A172 (cell line): Measurements from ENCODE around the gene ALOX15B. TPM values are rescaled to one million over a fixed set of nuclear protein-coding genes. Genes with fewer than 3 reads are reported as not detected.
"Not testable (repeated sequence)": the region's sequence is repeated elsewhere in the genome, so short reads cannot be mapped to it uniquely, and the experiment has no call there.

ENCODE experiments used
- DNase-seq: peaks from one replicate; pipeline ENCODE4 v3.0.0-alpha.2; 2015; ENCODE audit warnings: low spot score
- total RNA-seq: library from RNA; depleted of rRNA; stranded (reverse); fragments of >200 nt; shearing (Covaris generic); gene quantifications from 2 replicates; pipeline ENCODE4 v1.2.3, GENCODE V29; 2014

Gene ALOX15B
- total RNA-seq, 1 experiment from 2014 or later = not detected

DNA sequence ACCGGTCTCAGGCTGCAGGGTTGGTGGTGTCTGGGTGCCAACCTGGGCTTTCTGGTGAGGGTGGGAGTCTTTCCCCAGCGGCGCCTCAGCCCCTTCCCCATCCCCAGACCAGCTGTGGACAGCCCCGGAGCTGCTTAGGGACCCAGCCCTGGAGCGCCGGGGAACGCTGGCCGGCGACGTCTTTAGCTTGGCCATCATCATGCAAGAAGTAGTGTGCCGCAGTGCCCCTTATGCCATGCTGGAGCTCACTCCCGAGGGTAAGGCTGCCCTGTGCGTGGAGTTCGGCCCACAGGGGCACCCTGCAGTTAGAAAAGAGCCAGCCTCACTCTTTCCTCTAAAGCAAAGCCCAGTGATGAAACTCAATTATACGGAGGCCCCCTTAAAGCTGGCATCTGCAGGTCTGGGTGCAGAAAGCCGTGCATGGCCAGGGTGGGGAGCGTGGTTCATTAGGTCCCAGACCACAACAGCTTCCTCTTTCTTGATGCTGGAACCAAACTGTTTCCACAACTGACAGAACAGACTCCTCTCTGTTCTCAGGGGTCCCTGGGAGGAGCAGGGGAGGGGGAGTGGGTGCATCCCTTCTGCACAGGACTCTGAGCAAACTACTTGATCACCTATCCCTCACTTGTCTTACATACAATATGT lies 25.7 kb upstream of the ALOX15B start:
- DNase-seq = no peak

DNA sequence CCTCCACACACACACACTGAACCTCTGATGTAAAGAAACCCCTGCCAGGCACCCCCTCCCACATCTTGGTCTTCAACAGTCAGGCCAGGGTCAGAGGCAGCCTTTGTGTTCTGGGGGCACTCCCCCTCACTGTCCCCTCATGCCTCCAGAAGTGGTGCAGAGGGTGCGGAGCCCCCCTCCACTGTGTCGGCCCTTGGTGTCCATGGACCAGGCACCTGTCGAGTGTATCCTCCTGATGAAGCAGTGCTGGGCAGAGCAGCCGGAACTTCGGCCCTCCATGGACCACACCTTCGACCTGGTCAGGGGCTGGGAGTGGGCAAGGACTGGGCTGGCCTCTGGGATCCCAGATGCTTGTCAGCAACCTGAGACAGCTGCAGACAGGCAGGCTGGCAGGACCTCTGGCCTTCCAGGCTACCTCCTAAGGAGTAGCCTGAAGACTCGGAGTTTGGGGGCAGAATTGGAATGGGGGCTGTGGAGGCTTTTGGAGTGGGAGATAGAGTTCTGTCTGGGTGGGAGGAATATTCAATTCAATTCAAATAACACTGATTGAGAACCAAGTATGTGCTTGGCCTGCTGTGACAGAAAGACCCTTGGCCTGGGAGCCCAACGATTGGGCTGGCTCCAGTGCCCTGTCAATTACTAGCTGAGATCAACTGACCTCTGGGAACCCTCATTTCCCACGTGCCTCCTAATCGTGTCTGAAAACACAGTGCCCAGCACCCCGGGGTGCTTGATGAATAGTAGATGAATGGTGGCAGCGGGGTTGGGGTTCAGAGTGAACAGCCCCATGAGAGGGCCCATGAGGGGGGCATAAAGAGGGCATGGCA lies 24.9 kb upstream of the ALOX15B start:
- no peak for DNase-seq

DNA sequence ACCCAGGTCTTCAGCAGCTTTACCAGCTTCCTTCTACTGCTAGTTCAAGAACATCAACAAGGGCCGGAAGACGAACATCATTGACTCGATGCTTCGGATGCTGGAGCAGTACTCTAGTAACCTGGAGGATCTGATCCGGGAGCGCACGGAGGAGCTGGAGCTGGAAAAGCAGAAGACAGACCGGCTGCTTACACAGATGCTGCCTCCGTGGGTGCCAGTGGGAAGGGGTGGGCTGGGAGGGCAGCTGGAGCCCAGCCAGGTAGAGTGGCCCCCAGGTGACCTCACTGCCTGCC lies 24.4 kb upstream of the ALOX15B start:
- no peak for DNase-seq

DNA sequence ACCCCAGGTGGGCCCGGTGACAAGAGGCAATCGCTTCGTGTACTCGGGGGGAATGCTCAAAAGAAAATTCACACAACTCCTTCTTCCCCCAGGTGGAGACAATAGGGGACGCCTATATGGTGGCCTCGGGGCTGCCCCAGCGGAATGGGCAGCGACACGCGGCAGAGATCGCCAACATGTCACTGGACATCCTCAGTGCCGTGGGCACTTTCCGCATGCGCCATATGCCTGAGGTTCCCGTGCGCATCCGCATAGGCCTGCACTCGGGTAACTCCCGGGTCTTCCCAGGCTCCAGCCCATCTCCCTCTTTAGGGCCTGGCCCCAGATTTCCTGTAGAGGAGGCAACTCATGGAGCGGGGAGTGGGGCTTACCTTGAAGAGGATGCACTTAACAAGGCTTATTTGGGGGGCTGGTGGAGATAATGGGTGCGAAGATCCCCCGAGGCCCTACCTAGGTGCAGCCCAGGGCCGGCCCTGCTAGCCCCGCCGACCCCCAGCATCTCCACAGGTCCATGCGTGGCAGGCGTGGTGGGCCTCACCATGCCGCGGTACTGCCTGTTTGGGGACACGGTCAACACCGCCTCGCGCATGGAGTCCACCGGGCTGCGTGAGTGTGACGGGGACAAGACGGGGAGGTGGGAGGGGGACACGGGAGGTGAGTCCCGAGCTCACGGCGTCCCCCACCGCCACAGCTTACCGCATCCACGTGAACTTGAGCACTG lies 23.5 kb upstream of the ALOX15B start:
- DNase-seq = no peak

DNA sequence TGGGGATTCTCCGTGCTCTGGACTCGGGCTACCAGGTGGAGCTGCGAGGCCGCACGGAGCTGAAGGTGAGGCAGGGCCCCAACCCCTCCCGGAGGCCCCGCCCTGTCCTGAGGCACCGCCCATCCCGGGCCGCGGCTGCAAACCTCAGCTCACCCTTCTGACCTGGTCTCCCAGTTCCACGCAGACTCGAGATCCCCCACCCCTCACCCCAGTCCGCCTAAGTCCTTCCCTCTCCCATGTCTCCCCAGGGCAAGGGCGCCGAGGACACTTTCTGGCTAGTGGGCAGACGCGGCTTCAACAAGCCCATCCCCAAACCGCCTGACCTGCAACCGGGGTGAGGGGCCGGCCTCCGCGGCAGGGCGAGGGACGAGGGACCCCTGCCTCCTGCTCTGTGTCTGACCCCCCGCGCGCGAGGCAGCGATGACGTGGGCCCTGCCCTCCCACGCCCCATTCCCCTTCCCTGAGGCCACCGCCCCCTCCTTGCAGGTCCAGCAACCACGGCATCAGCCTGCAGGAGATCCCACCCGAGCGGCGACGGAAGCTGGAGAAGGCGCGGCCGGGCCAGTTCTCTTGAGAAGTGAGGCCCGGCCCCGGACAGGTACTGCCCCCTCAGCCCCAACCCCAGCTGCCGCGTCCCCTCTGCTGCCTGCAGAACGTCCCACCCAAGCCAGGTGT lies 22.8 kb upstream of the ALOX15B start:
- no peak for DNase-seq

DNA sequence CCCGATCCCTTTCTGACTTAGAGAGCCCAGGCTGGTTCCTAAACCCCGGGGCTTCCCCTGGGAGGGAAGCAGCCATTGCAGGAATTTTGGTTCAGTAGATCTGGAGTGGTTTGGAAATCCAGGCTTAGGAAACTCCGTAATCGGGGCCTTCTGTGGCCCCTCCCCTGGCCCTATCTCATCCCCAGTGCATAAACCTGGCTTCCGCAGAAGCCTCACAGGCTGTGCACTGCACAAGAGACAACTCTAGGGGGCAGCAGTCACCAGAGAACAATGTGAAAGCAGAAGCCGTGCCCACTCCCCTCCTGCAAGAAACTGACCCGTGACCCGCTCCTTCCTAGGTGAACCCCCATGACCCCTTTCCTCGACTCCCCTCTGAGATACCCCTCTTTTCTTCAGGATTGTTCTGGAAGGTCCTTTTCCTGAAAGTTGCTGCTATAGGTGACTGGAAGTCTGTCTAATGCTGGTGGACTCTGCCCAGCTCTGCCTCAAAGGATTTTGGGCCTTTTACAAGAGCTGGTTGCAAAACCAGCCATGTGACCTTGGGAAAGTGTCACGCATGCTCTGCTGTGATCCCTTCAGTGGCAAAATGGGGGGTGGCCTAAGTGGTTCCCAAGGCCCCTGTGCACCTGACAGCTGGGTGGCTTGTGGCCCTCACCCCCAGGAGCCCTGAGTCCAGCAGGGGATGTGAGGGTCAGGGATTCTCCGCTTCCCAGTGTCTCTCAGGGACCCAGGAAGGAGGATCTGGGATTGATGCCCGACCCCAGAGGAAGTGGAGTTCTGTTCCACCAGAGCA lies 22.0 kb upstream of the ALOX15B start:
- no peak for DNase-seq

DNA sequence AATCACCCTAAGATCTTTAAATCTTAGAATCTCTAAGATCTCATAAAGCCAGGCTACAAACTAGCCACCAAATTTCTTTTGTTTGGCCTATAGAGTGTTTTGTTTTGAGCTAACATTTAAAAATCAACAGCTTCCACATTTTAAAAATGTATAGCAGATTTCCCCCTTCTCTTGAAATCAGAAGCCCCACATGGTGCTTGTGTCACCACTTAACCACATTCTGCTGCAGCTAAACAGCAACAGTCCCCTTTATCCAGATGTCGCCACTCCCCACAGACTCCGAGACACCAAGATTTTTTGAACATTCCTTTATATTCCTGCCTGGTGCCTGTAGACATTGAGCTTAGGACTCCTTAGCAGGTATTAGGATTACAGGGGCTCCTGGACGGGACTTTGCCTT lies 20.4 kb upstream of the ALOX15B start:
- DNase-seq = no peak

DNA sequence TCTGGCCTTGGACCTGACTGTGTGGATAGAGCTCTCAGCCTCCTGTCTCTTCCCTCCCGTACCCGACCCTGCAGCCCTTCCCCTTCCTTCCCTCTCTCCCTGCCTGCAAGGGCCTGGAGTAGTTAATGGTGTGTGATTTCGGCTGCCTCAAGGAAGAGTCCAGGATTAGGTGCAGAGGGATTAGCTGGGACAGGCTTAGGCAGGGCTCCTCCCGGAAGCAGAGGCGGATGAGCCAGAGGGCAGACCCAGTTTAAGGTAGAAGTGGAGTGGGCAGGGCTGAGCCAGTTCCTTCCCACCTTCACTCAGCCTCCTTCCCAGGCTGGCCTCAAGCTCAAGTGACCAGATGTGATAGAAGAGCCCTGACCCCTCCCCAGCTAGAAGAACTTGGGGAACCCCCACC lies 19.7 kb upstream of the ALOX15B start:
- no peak for DNase-seq

DNA sequence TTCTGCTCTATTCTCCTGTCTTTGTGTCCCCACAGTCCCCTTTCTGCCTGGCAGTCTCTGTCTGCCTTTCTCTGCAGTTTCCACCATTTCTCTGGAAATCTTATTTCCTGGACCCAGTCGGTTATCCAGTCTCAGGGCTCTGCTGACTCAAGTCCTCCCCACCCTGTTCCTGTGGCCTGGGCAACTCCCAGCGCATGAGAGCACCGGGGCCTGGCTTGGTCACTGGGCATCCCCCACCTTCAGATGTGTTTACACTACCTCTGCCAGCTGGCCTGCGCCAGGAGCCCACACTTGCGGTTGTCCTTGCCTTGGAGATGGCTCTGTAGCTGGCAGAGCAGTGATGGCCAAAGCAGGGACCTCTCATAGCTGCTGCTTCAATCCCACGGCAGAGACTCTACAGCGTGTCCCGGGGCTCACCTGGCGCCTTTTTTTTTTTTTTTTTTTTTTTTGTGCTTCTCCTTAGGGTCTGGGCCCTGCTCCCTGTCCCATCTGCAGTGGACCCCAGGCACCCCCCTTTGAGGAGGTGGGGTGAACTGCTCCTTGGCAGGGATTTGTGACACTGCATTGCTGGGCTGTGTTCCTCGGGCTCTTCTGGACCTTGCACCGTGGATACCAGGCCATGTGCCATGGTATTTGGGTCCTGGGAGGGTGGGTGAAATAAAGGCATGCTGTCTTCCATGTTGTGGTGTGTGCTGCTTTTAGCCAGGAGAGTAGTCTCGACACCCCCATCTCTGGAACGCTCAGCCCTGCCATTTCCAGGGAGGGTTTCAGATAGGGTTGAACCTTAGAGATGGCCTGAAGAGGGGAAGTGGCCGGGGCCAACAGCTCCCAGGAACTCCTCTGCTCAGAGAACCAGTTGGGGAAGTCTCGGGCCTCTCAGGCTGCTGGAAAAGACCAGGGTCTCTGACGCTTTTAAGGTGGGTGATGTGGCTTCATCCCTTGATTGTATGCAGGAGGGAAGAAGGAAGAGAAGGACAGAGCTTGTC lies 18.9 kb upstream of the ALOX15B start:
- peak; percentile 77 for DNase-seq

DNA sequence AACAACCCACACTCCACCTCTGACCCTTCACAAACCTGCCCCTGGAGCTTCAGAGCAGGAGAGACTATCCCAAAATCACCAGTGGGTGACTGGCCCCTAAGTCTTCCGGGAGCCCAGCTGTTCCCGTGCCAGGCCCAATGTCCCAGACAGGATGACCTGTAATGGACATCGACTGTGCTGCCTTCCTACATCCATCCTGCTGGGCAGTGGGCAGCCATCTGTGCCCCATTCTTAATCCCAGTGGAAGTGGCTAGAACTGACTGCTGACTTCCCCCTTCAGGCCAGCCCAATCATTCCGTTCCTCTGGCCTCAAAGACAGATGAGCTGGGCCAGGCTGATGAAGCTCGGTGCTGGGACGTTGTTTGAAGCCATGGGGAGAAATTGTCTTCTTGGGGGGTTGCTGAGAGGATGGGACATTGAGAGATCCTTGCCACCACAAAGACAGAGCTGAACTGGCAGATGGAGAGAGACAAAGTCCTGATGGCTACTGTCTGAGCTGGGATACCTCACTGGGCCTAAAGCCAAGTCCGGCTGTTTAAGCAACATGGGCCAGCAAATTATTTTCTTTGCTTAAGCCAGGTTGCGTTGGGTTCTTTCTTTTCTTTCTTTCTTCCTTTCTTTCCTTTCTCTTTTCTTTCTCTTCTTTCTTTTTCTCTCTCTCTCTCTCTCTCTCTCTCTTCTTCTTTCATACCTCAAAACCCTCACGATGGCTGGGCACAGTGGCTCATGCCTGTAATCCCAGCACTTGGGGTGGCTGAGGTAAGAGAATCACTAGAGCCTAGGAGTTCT lies 17.9 kb upstream of the ALOX15B start:
- no peak for DNase-seq

DNA sequence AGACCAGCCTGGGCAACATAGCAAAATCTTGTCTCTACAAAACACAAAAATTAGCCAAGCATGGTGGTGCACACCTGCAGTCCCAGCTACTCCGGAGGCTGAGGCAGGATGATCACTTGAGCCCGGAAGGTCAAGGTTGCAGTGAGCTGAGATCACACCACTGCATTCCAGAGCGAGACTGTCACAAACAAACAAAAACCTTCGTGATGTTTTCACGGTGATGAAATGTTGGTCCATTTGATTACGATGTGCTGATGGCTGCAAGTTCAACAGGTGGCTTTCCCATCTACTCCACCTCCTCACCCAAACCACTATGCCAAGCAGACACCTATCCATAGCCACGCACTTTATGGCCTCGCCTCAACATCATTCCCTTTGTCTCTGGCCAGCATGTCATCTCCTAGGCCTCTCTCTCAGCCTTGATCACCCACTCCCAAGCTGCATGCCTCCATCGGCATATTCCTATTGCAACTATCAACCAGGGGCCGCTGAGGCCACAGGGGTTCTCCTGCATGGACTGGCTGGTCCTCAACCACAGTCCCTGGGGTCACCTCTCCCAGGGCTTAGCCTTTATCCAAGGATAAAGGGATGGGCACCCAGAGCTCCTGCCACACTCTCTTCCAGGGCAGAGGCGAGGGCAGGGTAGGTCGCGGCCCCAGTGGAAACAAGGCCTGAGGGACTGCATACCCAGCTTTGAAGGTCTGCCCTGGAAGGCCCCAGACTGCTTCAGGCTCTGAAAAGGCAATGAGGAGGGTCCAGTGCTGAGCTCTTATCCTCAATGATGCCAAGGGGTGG lies 17.1 kb upstream of the ALOX15B start:
- DNase-seq = no peak

DNA sequence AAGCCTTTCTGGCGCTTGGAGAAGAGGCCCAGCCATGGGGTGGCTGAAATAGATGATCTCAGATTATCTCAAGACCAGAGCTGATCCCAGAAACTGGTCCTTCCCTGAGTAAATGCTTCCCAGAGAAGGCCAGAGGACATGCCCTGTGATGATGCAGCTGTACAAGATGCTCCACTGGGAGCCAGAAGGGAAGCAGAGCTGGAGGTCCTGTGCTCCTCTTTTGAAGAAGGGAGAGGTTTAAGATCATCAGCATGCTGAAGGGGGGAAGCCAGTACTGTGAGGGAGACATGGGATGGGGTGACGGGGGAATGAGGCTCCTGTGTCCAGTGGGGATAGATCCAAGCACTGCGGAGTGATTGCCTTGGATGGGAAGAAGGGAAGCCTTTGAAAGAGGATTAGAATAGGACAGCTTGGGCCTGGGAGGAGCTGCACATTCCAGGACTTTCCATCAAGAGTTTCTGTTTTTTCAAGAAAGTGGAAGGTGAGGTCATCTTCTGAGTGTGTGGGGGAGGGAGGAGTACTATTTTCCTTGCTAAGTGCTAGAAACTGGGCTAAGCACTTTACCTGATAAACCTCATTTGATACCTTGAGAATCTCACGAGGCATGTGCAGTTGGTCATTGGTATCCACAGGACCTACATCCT lies 16.4 kb upstream of the ALOX15B start:
- DNase-seq = no peak

DNA sequence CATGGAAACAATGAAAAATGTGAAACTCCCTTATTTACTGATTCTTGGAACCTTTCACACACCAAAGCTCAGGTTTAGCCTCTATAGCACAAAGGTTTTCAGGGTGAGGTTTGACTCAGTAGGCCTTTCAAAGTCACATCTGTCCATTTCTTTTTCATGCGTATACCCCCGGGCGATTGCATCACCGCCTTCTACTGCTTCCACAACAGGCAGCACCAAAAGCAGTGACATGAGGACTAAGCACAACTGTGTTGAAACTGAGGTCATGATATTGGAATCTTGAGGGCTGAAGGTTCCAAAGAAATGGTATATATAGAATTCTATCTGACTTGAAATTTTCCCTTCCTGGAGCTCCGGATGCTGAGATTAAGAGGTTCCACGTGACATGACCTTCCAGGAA lies 14.7 kb upstream of the ALOX15B start:
- not testable (repeated sequence) for DNase-seq

DNA sequence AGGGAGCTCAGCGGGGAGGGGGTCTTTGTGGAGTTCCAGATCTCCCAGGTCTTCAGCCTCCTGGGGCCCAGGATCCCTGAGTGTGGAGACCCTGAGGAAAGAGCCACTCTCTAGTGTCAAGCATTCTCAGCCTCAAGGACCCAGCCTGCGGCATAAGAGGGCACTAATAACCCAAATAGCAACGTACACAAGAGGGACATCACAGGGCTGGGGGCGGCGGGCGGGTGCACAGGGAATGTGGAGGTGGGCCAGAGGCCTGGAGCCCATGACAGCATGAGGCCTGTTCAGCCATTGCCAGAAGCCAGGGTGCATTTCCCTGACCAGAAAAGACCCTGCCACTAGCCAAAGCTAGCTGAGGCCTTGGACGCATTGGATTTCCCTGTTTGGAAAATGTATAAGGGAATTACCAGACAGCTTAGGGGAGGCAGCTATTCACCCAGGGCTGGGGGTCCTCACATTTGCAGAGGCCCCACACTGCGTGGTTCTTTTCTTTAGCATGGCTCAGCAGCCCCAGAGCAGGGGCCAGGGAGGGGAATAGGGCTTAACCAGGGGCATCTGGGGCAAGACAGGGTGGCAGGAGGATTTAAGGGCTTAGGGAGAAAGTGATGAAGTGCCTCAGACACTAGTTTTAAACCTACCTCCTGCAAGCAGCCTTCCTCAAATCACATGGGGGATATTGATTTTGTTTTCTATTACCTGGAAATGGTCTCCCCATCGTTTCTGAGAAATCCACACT lies 13.5 kb upstream of the ALOX15B start:
- no peak for DNase-seq

DNA sequence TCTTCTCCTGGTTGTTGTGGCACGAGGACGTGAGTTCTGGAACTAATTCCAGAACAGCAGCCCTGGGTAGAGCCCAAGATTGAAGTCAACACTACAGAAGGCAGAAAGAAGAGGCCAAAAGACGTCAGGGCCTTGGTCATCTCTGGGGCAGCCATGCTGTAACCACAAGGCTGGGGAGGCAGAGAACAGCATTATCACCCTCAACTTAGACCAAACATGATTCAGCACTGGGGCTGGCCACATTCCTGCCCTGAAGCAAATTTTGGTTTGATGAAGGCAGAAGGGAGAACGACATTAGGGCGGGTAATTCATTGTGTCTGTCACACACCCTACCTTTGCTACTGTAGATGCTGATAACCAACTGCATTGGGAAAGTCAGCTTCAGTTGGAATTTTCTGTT lies 9.7 kb upstream of the ALOX15B start:
- DNase-seq = peak; percentile 32

DNA sequence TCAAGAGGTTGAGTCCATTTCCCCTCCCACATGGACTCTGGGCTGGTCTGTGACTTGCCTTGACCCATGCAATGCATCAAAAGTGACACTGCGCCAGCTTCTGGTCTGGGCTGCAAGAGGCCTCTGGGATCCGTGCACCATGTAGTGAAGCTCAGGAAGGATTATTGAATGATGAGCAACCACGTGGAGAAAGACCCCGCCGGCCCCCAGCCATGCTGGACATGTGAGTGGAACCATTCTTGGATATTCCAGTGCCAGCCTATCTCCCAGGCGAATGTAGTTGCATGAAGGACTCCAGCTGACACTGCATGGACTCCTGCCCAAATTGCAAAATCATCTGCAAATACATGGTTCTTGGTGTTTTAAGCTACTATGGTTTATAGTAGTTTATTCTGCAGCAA lies 7.6 kb upstream of the ALOX15B start:
- no peak for DNase-seq

DNA sequence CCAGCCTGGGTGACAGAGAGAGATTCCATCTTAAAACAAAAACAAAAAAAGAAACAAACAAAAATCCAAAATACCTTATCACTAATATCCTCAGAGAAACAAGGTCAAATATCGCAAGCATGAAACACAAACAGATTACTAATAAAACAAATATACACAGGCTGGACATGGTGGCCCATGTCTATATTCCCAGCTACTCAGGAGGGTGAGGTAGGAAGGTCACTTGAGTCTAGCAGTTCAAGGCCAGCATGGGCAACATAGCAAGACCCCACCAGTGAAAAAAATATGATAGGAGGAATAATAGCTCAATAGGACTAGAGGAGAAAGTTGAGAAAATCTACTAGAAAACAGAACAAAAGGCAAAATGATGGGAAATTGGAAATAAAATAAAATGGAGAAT lies 6.9 kb upstream of the ALOX15B start:
- DNase-seq = no peak

DNA sequence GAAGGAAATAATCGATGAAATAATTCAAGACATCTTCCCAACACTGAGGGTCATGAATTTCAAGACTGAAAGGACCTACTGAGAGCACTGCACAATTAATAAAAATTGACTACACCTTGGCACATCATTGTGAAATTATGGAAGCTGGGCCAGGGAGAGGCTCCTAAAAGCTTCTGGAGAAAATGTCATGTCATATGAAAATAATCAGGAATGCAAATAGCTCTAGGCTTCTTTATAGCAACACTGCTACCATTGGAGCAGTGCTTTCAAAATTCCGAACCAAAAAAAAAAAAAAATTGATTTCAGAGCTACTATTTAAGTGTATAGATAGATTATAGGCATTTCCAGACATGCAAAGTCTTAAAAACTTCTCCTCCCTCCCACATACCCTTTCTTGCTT lies 6.4 kb upstream of the ALOX15B start:
- DNase-seq = no peak
